ENCODE data around the gene PTPN5.
"Not testable (repeated sequence)": the region's sequence is repeated elsewhere in the genome, so short reads cannot be mapped to it uniquely, and the experiment has no call there.

Gene PTPN5

GRCh38 chr11:18696638-18697225 lies 94.9 kb downstream of the PTPN5 start:
- H2AFZ ChIP-seq (ENCODE audit: low read depth, low read length) = no peak overlapping the region
- H3K9me3 ChIP-seq (ENCODE audit: low read length) = no peaks in the 10 kb centered on the region
- no peak overlapping the region for H3K4me3 ChIP-seq (ENCODE audit: low read length)
- H3K27me3 ChIP-seq (ENCODE audit: insufficient read depth, low read length) = no peaks in the 10 kb centered on the region
- H3K4me1 ChIP-seq (ENCODE audit: insufficient read depth, low read length) = peaks cover 17% of the 10 kb centered on the region
- H3K36me3 ChIP-seq (ENCODE audit: insufficient read depth, low read length) = peaks cover 3% of the 10 kb centered on the region

DNA sequence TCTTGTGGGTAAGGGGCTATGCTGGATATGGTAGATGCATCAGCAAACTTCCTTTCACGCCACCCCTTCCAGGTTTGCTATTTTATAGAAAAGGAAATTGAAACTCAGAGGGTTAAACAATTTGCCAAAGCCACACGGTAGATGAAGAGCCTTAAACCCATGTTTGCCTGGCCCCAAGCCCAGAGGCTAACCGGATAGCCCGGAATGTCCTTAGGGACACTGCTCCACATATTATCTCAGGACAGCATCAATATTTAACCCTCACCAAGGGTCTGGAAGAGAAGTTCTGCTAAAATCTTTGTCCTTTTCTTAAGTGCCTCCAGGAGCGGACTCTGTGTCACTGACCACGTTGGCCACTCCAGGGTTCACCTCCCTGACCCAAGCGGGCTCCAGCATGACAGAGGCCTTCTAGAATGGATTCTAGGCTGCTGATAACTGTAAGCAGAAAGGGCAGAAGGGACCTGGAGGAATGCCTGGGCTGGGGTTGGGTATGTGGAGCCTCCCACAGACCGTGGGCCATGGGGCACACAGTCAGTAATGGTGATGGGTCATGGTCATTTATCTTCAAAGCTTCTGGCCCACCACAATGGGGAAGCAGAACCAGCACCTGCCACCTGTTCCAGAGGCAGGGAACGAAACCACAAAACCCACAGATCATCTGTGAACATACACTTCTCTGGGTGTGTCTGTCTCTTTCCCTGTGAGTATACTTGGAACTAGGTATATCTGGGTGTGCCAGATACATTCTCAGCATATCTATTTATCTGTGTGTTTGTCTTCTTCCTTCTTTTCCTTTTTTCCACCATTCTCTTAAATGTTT lies 98.4 kb downstream of the PTPN5 start:
- H2AFZ ChIP-seq (ENCODE audit: low read depth, low read length) = no peak overlapping the region
- H3K4me1 ChIP-seq (ENCODE audit: insufficient read depth, low read length) = peaks cover 14% of the 10 kb centered on the region
- H3K9me3 ChIP-seq (ENCODE audit: low read length) = no peaks in the 10 kb centered on the region
- H3K4me3 ChIP-seq (ENCODE audit: low read length) = no peak overlapping the region
- H3K36me3 ChIP-seq (ENCODE audit: insufficient read depth, low read length) = no peaks in the 10 kb centered on the region
- no peaks in the 10 kb centered on the region for H3K27me3 ChIP-seq (ENCODE audit: insufficient read depth, low read length)

DNA sequence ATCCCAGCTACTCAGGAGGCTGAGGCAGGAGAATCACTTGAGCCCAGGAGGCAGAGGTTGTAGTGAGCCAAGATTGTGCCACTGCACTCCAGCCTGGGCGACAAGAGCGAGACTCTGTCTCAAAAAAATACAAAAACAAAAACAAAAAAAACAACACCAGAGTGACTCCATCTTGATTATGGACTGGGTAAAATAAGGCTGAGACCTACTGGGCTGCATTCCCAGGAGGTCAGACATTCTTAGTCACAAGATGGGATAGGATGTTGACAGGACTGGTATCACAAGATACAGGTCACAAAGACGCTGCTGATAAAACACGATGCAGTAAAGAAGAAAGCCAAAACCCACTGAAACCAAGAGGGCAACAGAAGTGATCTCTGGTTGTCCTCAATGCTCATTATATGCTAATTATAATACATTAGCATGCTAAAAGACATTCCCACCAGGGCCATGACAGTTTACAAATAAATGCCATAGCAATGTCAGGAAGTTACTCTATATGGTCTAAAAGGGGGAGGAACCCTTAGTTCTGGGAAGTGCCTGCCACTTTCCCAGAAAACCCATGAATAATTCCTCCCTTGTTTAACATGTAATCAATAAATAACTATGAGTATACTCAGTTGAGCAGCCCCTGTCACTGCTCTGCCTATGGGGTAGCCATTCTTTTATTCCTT lies 100.0 kb downstream of the PTPN5 start:
- not testable (repeated sequence) for H2AFZ ChIP-seq (ENCODE audit: low read depth, low read length); H3K4me3 ChIP-seq (ENCODE audit: low read length); H3K36me3 ChIP-seq (ENCODE audit: insufficient read depth, low read length); H3K27me3 ChIP-seq (ENCODE audit: insufficient read depth, low read length); H3K9me3 ChIP-seq (ENCODE audit: low read length); H3K4me1 ChIP-seq (ENCODE audit: insufficient read depth, low read length)

- peaks cover 10% of the 10 kb centered on the region for H3K4me1 ChIP-seq (ENCODE audit: insufficient read depth, low read length)
- H2AFZ ChIP-seq (ENCODE audit: low read depth, low read length) = no peak overlapping the region
- no peak overlapping the region for H3K4me3 ChIP-seq (ENCODE audit: low read length)
- no peaks in the 10 kb centered on the region for H3K36me3 ChIP-seq (ENCODE audit: insufficient read depth, low read length)
- no peaks in the 10 kb centered on the region for H3K9me3 ChIP-seq (ENCODE audit: low read length)
- H3K27me3 ChIP-seq (ENCODE audit: insufficient read depth, low read length) = no peaks in the 10 kb centered on the region
These were observed 107.3 kb downstream of the PTPN5 start for GRCh38 chr11:18684267-18684666.

- no peaks in the 10 kb centered on the region for H3K36me3 ChIP-seq (ENCODE audit: insufficient read depth, low read length)
- no peaks in the 10 kb centered on the region for H3K9me3 ChIP-seq (ENCODE audit: low read length)
- H3K27me3 ChIP-seq (ENCODE audit: insufficient read depth, low read length) = no peaks in the 10 kb centered on the region
- no peak overlapping the region for H2AFZ ChIP-seq (ENCODE audit: low read depth, low read length)
- H3K4me3 ChIP-seq (ENCODE audit: low read length) = no peak overlapping the region
- peaks cover 10% of the 10 kb centered on the region for H3K4me1 ChIP-seq (ENCODE audit: insufficient read depth, low read length)
These were observed 109.1 kb downstream of the PTPN5 start for GRCh38 chr11:18682466-18682865.

DNA sequence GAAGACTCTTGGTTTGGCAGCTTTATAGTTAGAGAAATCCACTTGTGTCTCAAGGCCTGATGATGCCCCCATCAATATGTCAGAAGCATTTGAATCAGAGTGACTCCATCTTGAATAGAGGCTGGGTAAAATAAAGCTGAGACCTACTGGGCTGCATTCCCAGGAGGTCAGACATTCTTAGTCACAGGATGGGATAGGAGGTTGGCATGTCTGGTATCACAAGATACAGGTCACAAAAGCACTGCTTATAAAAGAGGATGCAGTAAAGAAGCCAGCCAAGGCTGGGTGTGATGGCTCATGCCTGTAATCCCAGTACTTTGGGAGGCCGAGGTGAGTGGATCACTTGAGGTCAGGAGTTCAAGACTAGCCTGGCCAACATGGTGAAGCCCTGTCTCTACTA lies 109.6 kb downstream of the PTPN5 start:
- H3K27me3 ChIP-seq (ENCODE audit: insufficient read depth, low read length); H3K36me3 ChIP-seq (ENCODE audit: insufficient read depth, low read length); H3K4me1 ChIP-seq (ENCODE audit: insufficient read depth, low read length); H2AFZ ChIP-seq (ENCODE audit: low read depth, low read length); H3K9me3 ChIP-seq (ENCODE audit: low read length); H3K4me3 ChIP-seq (ENCODE audit: low read length): not testable (repeated sequence)
